Measurements from ENCODE around the gene LRCH1.

LRCH1 gene

DNA sequence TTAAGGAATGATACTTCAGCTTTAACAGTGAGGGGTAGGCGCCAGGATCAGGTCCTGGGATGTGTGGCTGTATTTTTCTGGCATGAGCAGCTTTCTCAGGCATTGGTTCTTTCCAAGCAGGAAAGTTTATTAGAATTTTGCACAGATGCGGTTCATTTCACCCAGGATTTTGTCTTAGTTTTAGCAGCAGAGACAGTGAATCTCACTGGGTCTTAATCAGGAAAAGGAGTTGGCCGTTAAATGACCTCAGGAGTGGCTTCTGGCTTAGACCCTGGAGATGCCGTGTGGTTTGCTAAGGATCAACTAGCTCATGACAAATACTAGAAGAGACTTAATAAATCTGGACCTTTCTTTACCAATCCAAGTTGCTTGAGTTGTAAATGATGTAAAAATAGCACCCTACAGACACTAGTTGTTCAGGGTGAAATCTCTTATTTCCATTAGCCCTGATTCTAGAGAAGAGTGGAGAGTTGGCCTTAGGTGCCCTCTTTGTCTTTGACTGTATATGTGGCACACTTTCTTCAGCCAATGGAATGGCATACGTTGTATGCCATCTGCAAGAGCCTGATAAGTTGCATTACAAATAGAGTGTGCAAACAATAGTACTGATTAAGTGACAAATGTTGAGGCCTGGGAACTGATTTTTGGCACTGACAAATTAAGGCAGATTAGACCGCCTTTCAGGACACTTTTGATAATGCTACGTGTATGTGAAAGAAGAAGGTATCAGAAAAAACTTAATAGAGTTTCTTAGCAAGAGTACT lies 34.0 kb downstream of the LRCH1 start:
- H3K4me1 ChIP-seq, result peaks cover 39% of the 10 kb centered on the region
- no peaks in the 10 kb centered on the region for H3K27me3 ChIP-seq
- no peaks in the 10 kb centered on the region for H3K36me3 ChIP-seq
- H3K9me3 ChIP-seq, result no peaks in the 10 kb centered on the region
- TF ChIP-seq, protein P1, sequence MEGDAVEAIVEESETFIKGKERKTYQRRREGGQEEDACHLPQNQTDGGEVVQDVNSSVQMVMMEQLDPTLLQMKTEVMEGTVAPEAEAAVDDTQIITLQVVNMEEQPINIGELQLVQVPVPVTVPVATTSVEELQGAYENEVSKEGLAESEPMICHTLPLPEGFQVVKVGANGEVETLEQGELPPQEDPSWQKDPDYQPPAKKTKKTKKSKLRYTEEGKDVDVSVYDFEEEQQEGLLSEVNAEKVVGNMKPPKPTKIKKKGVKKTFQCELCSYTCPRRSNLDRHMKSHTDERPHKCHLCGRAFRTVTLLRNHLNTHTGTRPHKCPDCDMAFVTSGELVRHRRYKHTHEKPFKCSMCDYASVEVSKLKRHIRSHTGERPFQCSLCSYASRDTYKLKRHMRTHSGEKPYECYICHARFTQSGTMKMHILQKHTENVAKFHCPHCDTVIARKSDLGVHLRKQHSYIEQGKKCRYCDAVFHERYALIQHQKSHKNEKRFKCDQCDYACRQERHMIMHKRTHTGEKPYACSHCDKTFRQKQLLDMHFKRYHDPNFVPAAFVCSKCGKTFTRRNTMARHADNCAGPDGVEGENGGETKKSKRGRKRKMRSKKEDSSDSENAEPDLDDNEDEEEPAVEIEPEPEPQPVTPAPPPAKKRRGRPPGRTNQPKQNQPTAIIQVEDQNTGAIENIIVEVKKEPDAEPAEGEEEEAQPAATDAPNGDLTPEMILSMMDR (IDR thresholded peaks at IDR 0.05; ENCODE audit: low read depth, low read length), result no peak
- no peak overlapping the region for H3K4me3 ChIP-seq (ENCODE audit: low read depth, low read length)
- DNase-seq, result no peak

DNA sequence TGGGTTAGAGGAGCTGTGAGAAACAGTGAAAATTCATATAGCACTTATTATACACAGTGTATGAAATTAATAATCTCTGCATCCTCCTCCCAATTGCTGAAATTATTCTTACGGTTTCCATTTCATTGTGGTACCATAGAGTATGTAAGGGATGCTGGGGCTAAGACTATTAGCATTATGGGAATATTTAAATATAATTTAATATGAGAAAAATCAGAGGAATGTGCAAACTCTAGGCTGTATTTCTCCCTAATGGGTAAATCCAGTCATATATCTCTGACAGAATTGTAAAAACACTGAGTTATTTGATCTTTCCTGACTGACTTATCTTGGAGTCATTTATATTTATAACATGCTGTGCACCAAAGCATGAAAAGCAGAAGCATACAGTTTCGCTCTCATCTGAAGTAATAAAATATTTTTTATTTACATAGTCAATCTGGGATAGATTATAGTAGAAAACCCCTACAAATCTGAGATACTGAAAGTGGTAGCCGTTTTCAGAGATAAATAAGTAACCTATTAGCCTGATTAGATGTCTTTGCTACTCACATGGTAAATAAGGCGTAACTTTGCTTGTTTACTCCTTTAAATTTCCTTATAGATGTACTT lies 34.9 kb downstream of the LRCH1 start:
- Histone ChIP-seq H3K4me1 (peaks cover 47% of the 10 kb centered on the region), H3K27me3 (no peaks in the 10 kb centered on the region), H3K9me3 (no peaks in the 10 kb centered on the region), H3K36me3 (no peaks in the 10 kb centered on the region), H3K4me3 (ENCODE audit: low read depth, low read length) (no peak overlapping the region)
- DNase-seq, result no peak
- TF ChIP-seq, protein P1 (IDR thresholded peaks at IDR 0.05; ENCODE audit: low read depth, low read length), result no peak

DNA sequence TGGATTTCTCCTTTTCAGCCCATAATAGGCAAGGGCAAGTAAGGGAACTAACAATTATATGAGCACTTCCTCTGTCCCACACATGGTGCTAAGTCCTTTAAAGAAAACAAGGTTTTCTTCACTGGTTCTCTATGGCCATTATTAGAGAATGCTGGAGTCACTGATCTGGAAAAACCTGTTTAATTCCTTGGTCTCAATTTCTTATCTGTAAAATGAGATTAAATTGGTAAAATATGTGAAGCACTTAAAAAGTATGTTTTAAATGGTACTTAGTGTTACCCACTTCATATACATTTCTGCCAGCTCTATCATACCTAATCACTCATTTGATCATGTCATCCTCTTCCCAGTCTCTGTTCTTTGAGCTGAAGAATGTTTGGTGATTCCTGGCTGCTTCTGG lies 39.4 kb downstream of the LRCH1 start:
- H3K9me3 ChIP-seq, result no peaks in the 10 kb centered on the region
- H3K36me3 ChIP-seq, result no peaks in the 10 kb centered on the region
- no peak for DNase-seq
- H3K4me3 ChIP-seq (ENCODE audit: low read depth, low read length), result no peak overlapping the region
- H3K27me3 ChIP-seq, result no peaks in the 10 kb centered on the region
- H3K4me1 ChIP-seq, result peaks cover 31% of the 10 kb centered on the region
- TF ChIP-seq, protein P1 (IDR thresholded peaks at IDR 0.05; ENCODE audit: low read depth, low read length), result no peak

DNA sequence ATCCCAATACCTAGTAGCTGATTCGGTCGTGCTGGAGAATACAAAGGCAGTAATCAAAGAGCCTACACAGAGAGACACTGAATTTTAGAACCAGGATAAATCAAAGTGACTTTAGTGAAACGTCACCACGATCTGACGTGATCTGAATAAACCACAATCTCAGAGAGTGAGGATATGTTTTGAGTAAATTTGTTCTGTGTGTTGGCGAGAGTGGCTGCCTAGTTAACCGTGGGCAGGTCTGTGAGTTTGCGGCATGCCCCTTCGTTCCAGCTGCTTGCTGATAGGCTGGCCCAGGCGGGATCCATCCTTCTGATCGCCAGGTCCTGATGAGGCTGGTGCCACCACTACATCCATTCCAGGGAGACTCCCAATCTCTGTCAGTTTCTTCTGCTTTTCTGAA lies 40.4 kb downstream of the LRCH1 start:
- H3K27me3 ChIP-seq, result no peaks in the 10 kb centered on the region
- H3K4me1 ChIP-seq, result peaks cover 23% of the 10 kb centered on the region
- TF ChIP-seq, protein P1 (IDR thresholded peaks at IDR 0.05; ENCODE audit: low read depth, low read length), result no peak
- H3K9me3 ChIP-seq, result no peaks in the 10 kb centered on the region
- no peak for DNase-seq
- H3K36me3 ChIP-seq, result no peaks in the 10 kb centered on the region
- H3K4me3 ChIP-seq (ENCODE audit: low read depth, low read length), result no peak overlapping the region

DNA sequence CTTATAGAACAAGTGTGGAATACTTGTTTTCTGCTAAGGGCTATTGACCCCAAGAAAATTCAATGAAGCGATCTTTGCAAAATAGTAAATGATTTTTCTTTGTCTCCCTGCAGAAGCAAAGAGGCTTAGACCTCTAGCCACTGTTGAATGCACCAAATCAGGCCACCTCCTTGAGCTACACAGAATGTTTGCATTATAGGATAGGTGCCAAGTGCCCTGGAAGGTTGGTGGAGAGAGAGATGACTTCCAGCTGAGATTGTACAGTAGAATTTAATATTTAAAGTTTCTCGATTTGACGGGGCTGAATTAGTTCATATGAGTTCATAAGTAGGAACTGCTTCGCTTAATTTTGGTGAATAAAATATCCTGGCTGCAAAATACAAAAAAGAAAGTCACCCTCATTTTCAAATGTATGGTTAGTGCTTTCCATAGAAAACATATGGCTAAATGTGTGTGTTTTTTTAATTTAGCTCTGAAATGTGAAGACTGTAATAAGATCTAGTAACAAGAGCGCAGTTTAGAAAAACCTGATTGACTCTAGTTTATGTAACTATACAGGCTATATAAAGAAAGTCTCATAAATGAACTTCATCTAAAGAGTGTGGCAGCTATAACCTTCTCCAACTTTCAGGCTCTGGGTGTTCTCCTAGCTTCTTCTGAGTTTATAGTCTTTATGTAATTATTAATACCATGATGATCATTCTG lies 41.6 kb downstream of the LRCH1 start:
- no peaks in the 10 kb centered on the region for H3K27me3 ChIP-seq
- H3K4me3 ChIP-seq (ENCODE audit: low read depth, low read length), result no peak overlapping the region
- H3K36me3 ChIP-seq, result no peaks in the 10 kb centered on the region; the same call in 1 of the 2 replicates
- no peaks in the 10 kb centered on the region for H3K9me3 ChIP-seq
- no peak for DNase-seq
- H3K4me1 ChIP-seq, result peaks cover 23% of the 10 kb centered on the region
- TF ChIP-seq, protein P1 (IDR thresholded peaks at IDR 0.05; ENCODE audit: low read depth, low read length), result no peak

Measured in BE2C (cell line).